Skin epidermis (tissue), 12 donors: ENCODE results near the gene CLPSL2.

Experiments used
- H3K27ac ChIP-seq, 21 experiments: fragments of 200-600 bp; sonication (generic) in 11 of 21; one replicate each; pipeline ENCODE4 v1.5.0; 2020; ENCODE audit warnings: mild to moderate bottlenecking in 3 of 21, inconsistent platforms in 2 of 21, moderate library complexity in 2 of 21
- H3K4me3 ChIP-seq, 7 experiments: fragments of 200-600 bp; sonication (generic) in 2 of 7; one replicate each; pipeline ENCODE4 v1.5.0; 2020; ENCODE audit warnings: inconsistent platforms in 2 of 7, mild to moderate bottlenecking in 2 of 7, moderate library complexity in 1 of 7

Gene CLPSL2

DNA sequence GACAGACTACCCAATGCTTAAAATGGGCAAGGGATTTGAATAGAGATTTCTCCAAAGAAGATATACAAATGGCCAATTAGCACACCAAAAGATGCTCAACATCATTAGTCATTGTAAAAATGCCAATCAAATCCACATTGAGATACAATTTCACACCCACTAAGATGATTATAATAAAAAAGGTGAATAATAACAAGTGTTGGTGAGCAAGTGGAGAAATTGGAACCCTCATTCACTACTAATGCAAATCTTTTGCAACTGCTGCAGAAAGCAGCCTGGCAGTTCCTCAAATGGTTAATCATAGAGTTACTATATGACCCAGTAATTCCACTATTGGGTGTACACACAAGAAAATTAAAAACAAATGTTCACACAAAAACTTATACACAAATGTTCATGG lies 41.1 kb downstream of the CLPSL2 start:
- Histone ChIP-seq H3K27ac (no peak overlapping the region), H3K4me3 (no peak overlapping the region)

GRCh38 chr6:35823601-35824000 lies 47.2 kb downstream of the CLPSL2 start:
- no peak overlapping the region for H3K27ac ChIP-seq
- no peak overlapping the region for H3K4me3 ChIP-seq

GRCh38 chr6:35824552-35825192 lies 48.3 kb downstream of the CLPSL2 start:
- H3K4me3 ChIP-seq = no peak overlapping the region
- no peak overlapping the region for H3K27ac ChIP-seq
